NCI-H345 (cell line): ENCODE data around the gene TMEM187.

Source experiments
- DNase-seq: peaks from one replicate; lab custom pipeline; 2025; lab: John Stamatoyannopoulos, UW

TMEM187 gene

GRCh38 chrX:153972368-153973126 is at the start of gene TMEM187:
Gene TMEM187, plus strand, starts transcription at chrX:153972754. Its CDS starts 9,309 bp downstream, at chrX:153982063.
- DNase-seq = peak; percentile 94

GRCh38 chrX:153922932-153923857 is 49.4 kb upstream of the TMEM187 start:
- DNase-seq = peak; percentile 26

- DNase-seq = peak; percentile 38
Measured at GRCh38 chrX:153924149-153924861, 48.2 kb upstream of the TMEM187 start.

GRCh38 chrX:153925387-153925738 is 47.2 kb upstream of the TMEM187 start:
- DNase-seq = no peak

- no peak for DNase-seq
Measured at GRCh38 chrX:153925739-153926551, 46.6 kb upstream of the TMEM187 start, which contains the start of gene ARHGAP4. Gene ARHGAP4, minus strand, starts transcription at chrX:153926264. Its CDS starts 62 bp downstream, at chrX:153926202.

- DNase-seq = no peak
Measured at GRCh38 chrX:153926552-153926857, 46.0 kb upstream of the TMEM187 start.

GRCh38 chrX:153926858-153927671 is 45.5 kb upstream of the TMEM187 start:
- DNase-seq = peak; percentile 56

GRCh38 chrX:153927672-153927921 is 45.0 kb upstream of the TMEM187 start:
- DNase-seq = no peak

GRCh38 chrX:153927922-153928760 is 44.4 kb upstream of the TMEM187 start:
- peak; percentile 98 for DNase-seq

- DNase-seq = no peak
Measured at GRCh38 chrX:153928846-153929245, 43.7 kb upstream of the TMEM187 start.

- no peak for DNase-seq
Measured at GRCh38 chrX:153929576-153929975, 43.0 kb upstream of the TMEM187 start.

- DNase-seq = no peak
Measured at GRCh38 chrX:153930011-153930910, 42.3 kb upstream of the TMEM187 start.

- DNase-seq = no peak
Measured at GRCh38 chrX:153931151-153931550, 41.4 kb upstream of the TMEM187 start.

GRCh38 chrX:153931748-153932147 is 40.8 kb upstream of the TMEM187 start:
- DNase-seq = no peak

GRCh38 chrX:153932220-153932915 is 40.2 kb upstream of the TMEM187 start:
- DNase-seq = no peak

- no peak for DNase-seq
Measured at GRCh38 chrX:153933748-153934147, 38.8 kb upstream of the TMEM187 start.

GRCh38 chrX:153934148-153934761 is 38.3 kb upstream of the TMEM187 start:
- no peak for DNase-seq

- DNase-seq = peak; percentile 82
Measured at GRCh38 chrX:153934762-153935325, 37.7 kb upstream of the TMEM187 start, which contains the start of gene NAA10. Gene NAA10, minus strand, starts transcription at chrX:153935037. Its CDS starts 133 bp downstream, at chrX:153934904.
